PFSK-1 (cell line): ENCODE measurements around the gene TMEM225B.

Experiments
- FOXP2 ChIP-seq: optimal IDR thresholded peaks from 2 replicates; pipeline ENCODE3; 2011; ENCODE audit warnings: borderline replicate concordance, control low read depth, inconsistent platforms; ENCODE audit not compliant: insufficient read depth; ENCODE audit errors: extremely low read length, extremely low read depth
- POLR2AphosphoS5 ChIP-seq: IDR thresholded peaks from 2 replicates; pipeline ENCODE4 v1.6.1; 2012; ENCODE audit warnings: low read depth, mild to moderate bottlenecking, control low read depth, low read length, moderate library complexity
- SIN3A ChIP-seq: IDR thresholded peaks from 2 replicates; pipeline ENCODE4 v1.6.1; 2012; ENCODE audit warnings: mild to moderate bottlenecking, low read length, moderate library complexity, borderline replicate concordance; ENCODE audit not compliant: insufficient read depth
- TAF1 ChIP-seq: IDR thresholded peaks from 2 replicates; pipeline ENCODE4 v1.6.1; 2012; ENCODE audit warnings: low read length, control low read depth, borderline replicate concordance; ENCODE audit not compliant: insufficient read depth
- TF ChIP-seq, protein P1 (sequence below), 2 experiments: IDR thresholded peaks; 2 replicates each; pipeline versions ENCODE4 v1.6.1 to v1.8.0; 2011 to 2012; ENCODE audit warnings: low read depth in 2 of 2, low read length in 2 of 2, control low read depth in 1 of 2, inconsistent platforms in 1 of 2, mild to moderate bottlenecking in 1 of 2, moderate library complexity in 1 of 2; ENCODE audit not compliant: insufficient read depth in 1 of 2

Gene TMEM225B

DNA sequence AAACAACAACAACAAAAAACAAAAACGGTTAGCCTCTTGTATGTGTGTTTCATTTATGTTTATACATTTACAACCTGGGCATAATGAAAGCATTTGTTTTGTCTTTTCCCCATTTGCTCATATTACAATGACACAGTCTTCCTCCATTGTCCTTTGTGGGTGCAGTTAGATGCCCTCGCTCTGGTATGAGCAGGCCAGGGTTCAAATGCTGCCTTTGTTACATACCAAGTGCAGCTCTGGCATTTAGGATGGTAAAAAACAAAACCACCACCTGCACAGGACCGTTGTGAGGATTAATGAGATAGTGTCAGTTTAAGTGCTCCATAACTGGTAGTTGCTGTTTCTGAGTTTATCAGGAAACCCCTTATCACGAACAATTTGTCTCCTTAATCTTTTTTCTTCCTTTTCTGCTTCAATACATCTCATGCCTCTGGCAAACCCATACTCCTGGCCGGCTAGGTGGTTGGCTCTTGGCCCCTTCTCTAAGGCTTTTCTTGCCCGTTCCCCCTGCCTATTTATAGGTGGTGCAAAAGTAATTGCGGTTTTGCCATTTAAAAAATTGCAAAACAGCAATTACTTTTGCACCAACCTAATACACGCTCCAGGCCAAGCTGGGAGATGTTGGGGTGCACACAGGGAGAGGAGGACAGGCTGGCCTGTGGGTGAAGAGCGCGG lies 18.6 kb upstream of the TMEM225B start:
- TF ChIP-seq, protein P1, sequence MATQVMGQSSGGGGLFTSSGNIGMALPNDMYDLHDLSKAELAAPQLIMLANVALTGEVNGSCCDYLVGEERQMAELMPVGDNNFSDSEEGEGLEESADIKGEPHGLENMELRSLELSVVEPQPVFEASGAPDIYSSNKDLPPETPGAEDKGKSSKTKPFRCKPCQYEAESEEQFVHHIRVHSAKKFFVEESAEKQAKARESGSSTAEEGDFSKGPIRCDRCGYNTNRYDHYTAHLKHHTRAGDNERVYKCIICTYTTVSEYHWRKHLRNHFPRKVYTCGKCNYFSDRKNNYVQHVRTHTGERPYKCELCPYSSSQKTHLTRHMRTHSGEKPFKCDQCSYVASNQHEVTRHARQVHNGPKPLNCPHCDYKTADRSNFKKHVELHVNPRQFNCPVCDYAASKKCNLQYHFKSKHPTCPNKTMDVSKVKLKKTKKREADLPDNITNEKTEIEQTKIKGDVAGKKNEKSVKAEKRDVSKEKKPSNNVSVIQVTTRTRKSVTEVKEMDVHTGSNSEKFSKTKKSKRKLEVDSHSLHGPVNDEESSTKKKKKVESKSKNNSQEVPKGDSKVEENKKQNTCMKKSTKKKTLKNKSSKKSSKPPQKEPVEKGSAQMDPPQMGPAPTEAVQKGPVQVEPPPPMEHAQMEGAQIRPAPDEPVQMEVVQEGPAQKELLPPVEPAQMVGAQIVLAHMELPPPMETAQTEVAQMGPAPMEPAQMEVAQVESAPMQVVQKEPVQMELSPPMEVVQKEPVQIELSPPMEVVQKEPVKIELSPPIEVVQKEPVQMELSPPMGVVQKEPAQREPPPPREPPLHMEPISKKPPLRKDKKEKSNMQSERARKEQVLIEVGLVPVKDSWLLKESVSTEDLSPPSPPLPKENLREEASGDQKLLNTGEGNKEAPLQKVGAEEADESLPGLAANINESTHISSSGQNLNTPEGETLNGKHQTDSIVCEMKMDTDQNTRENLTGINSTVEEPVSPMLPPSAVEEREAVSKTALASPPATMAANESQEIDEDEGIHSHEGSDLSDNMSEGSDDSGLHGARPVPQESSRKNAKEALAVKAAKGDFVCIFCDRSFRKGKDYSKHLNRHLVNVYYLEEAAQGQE (IDR thresholded peaks at IDR 0.05; ENCODE audit: insufficient read depth in 1 of 2, low read depth in 2 of 2, low read length in 2 of 2) = no peak
- TF ChIP-seq POLR2AphosphoS5 (no peak), FOXP2 (no peak), TAF1 (no peak), SIN3A (no peak)

DNA sequence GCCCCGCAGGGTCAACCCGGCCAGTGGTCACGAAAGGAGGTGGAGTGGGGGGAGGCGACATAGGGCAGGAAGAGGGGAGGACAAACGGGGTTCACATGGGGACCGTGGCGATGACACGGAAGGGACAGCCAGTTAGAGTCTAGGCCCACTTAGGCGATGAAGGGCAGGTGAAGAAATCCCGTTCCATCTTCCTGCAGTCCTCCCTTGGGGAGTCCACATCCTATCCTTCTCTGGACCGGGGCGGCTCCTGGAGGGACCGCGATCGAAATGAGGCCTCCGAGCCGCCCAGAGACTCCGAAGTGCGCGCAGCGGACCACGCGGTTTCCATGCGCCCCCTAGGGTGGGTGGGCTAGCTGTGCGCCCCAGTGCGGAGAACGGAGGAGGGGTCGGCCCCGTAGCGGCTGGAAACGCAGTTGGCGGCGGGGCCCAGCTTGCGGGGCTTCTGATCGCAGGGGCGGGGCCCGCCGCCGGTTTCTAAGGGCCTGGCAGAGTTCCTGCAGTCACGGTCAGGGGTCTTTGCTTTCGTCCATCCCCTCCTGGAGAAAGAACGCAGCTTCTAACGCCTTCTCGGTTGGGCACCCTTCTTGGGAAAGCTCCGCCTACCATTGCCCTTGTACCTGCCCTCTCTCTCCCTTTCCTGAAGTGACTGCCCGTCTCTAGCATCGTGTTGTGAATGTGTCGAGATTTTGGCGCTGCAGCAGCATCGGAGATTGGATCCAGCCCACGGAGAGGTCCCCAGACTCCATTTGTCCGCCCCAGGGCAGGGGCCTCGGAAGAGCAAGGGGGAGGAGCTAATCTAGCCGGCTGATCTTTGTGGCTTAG lies 17.9 kb upstream of the TMEM225B start:
- TF ChIP-seq POLR2AphosphoS5 (no peak), TAF1 (no peak), FOXP2 (no peak), SIN3A (no peak)
- TF ChIP-seq, protein P1 (IDR thresholded peaks at IDR 0.05; ENCODE audit: insufficient read depth in 1 of 2, low read depth in 2 of 2, low read length in 2 of 2) = no peak

DNA sequence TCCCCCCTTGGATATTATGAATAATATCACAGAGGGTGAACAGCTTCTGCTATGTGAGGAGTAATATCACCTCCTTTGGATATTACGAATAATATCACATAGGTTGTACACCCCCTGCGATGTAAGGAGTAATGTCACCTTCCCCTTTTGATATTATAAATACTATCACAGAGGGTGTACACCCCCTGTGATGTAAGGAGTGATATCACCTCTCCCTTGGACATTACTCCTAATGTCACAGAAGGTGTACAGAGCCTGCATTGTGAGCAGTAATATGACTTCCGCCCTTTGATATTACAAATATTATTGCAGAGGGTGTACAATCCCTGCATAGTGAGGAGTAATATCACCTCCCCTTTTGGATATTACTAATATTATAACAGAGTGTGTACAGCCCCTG lies 9.2 kb upstream of the TMEM225B start:
- TF ChIP-seq, protein P1 (IDR thresholded peaks at IDR 0.05; ENCODE audit: insufficient read depth in 1 of 2, low read depth in 2 of 2, low read length in 2 of 2) = no peak
- no peak for TF ChIP-seq FOXP2
- no peak for TF ChIP-seq POLR2AphosphoS5
- TF ChIP-seq SIN3A = no peak
- TF ChIP-seq TAF1 = no peak

DNA sequence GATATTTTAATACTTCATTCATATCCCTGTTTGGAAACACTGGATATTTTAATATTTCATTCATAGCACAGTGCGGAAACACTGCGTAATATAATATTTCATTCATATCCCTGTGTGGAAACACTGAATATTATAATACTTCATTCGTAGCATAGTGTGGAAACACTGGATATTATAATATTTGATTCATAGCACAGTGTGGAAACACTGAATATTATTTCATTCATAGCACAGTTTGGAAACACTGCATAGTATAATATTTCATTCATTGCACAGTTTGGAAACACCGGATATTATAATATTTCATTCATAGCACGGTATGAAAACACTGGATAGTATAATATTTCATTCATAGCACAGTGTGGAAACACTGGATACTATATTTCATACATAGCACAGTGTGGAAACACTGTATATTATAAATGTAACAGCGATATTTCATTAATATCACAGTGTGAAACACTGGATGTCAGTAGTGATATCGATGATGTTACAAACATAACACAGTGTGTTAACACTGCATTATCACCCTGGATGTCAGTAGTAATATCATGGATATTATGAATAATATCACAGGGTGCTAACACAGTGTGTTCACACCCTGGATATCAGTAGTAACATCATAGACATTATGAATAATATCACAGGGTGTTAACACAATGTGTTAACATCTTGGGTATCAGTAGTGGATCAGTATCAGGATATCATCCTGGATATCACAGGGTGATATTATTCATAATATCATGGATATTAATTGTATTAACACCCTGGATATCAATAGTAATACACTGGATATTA lies 2.9 kb upstream of the TMEM225B start:
- no peak for TF ChIP-seq SIN3A
- TF ChIP-seq TAF1 = no peak
- TF ChIP-seq, protein P1 (IDR thresholded peaks at IDR 0.05; ENCODE audit: insufficient read depth in 1 of 2, low read depth in 2 of 2, low read length in 2 of 2) = no peak
- TF ChIP-seq FOXP2 = no peak
- TF ChIP-seq POLR2AphosphoS5 = no peak
